GM19438 (cell line): ENCODE results near the gene PPP1R15B.

Experiments used
- ATAC-seq: cut with Tn5 transposase; IDR thresholded peaks from one replicate; pipeline ENCODE4 v1.9.1; 2021; ENCODE audit warnings: low read depth; ENCODE audit not compliant: unreplicated experiment

The PPP1R15B gene

DNA sequence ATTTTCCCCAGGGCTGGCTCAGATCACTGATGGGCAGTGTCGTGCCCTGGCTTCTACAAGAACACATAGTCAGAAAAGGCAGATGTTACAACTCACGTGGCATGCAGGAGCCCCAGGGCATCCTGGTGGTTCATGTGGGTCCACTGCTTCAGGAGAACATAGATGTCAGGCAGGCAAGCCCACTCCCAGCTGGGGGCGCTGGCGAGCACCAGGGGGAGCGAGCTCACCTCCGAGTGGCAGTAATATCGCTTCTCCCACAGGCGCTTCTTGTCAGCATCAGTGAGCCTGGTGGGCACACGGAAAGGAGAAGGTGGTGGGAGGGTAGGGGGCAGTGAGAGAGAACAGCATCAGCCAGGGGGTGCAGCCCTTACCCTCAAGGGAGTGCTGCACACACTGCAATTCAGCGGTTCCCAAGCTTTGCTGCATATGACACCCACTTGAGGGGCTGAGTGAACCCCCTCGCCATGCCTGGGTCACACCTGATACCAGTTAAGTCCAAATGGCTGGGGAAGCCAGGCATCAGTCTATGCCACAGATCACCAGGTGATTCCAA, 34.3 kb upstream of the PPP1R15B start:
- ATAC-seq, result no peak

DNA sequence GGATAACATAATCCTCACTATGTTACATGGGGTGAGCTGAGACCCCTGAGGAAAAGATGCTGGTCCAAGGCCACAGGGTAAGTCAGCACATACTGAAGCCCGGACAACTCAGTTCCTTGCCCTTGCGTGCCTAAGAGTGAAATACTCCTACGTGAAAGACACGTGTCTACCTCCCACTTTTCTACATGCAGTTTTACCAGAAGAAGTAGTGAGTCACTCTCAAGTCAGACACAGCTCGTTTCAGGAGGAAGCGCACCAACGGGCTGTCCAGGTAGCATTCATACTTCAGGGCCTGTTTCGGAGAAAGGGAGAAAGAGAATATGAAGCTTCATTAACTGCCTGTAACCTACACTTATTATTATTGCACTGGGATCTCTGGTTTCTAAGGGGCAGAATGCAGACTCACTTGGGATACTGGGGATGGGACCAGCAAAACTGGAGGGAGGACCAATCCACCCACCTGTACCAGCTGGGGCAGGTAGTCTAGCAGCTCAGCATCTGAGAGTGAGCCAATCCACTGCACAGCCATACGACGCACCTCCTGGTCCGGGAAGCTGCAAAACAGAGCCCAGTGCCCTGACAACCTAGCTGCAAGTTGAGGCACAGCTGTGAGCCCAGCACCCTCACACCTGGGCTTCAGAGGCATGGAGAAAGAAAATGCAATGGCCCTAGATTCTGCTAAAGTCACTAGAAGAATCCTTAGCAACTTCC, 32.4 kb upstream of the PPP1R15B start:
- ATAC-seq, result no peak

DNA sequence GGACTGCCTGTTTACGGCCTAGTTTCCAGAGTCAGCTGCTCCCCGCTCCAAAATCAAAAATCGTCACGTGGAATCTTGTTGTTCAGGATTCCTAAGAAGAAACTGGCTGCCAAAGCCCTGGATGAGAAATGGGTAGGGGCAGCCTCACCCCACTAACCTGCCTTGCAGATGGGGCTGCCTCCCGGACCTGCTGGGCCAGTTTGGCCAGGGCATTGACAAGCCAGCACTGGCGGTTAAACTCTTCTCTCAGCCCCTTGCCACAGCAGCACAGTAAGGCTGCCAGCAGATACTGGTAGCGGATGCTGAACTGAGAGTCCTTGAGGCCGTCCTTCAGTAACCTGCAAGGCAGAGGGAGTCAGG, 31.6 kb upstream of the PPP1R15B start:
- ATAC-seq, result no peak

DNA sequence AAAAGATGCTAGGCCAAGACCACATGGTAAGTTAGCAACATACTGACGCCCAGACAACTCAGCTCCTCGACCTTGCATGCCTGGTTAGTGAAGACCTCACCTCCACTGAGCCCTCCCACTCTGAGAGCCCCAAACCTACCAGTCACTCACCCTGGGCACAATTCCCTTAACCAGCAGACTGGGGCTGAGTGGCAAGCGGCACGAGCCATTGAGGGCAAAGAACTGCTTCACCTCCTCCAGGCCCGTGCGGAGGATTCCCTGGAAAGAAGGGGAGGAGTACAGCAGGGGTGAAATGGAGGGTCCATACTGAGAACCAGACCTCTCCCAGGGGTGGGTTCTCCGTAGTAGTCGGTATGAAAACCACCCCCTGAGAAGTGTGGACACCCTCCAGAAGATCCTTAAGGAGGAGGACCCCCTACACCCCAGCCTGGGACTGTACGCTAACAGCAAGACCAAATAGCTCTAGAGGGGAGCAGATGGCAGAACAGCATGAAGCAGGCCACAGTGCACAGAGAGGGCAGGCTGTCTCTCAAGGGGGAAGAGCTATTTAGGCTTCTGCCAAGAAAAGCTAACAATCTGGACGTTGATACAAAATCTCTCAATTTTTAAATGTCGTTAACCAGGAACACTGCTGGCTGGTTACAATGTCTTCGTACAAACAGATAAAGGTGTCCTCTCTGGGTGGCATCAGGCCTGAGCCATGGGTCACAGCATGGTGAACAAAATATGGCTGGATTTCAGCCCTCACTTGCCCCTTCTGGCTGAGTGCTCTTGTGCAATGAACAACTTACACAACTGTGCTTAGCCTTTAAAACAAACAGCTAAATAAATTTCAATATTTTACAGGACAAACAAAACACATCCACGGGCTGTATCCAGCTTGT, 31.0 kb upstream of the PPP1R15B start:
- ATAC-seq, result no peak

DNA sequence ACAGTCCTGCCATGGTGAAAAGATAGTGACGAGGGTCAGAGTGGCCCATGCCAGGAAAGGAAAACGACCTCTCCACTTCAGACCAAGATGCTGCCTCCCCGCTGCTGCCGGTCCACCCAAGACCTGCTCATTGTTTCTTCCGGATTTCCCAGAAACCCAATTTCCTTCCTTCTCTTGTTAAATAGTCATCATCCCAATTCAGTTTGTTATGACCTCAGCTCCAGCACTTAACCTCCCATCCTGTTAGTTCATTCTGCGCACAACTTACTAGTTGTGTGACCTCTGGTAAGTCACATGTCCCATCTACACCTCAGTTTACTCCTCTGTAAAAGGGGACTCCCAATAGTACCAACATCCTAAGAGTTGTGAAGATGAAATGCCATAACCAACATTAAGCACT, 29.9 kb upstream of the PPP1R15B start:
- no peak for ATAC-seq

DNA sequence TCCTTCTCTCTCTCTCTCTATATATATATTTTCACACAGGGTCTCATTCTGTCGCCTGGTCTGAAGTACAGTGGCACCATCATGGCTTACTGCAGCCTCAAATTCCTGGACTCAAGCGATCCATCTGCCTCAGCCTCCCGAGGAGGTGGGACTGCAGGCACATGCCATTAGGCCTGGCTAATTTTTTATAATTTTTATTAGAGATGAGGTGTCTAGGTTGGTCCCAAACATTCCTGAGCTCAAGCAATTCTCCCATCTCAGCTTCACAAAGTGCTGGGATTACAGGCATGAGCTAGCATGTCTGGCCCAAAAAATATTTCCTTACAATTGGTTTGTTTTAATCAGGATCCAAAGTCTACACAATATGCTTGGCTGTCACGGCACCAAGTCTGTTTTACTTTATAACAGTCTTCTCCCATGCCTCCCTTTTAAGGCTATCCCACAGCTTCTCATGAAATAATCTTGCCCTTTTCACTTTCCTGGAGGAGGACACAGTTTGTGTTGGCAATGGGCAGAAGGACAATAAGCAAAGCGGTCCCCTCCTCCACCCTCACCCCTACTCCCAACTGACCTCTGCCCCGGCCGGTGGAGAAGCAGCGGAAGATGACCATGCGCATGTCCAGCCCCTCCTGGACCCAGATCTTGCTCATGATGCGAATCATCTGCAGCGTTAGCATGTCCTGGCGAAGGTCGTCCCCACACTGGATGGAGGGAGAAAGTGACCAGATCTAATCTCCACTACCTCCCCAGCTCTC, 28.2 kb upstream of the PPP1R15B start:
- ATAC-seq, result no peak

DNA sequence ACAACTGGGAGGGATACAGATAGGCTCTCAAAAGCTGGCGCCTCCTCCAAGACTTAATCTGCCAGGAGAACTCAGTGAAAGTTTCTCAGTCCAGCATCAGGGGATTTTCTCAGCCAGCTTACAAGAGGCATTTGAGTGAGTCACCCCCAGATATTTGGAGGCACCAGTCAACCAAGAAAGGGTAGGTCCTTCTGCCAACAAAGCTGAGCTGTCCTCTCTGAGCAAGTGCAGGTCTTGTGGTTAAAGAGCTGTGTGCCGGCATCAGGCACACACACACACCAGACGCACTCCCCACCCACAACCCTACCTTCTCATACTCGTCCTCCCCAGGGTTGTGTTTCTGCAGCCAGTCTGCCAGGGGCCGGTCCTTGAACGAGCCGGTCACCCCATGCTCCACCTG, 27.0 kb upstream of the PPP1R15B start:
- no peak for ATAC-seq

DNA sequence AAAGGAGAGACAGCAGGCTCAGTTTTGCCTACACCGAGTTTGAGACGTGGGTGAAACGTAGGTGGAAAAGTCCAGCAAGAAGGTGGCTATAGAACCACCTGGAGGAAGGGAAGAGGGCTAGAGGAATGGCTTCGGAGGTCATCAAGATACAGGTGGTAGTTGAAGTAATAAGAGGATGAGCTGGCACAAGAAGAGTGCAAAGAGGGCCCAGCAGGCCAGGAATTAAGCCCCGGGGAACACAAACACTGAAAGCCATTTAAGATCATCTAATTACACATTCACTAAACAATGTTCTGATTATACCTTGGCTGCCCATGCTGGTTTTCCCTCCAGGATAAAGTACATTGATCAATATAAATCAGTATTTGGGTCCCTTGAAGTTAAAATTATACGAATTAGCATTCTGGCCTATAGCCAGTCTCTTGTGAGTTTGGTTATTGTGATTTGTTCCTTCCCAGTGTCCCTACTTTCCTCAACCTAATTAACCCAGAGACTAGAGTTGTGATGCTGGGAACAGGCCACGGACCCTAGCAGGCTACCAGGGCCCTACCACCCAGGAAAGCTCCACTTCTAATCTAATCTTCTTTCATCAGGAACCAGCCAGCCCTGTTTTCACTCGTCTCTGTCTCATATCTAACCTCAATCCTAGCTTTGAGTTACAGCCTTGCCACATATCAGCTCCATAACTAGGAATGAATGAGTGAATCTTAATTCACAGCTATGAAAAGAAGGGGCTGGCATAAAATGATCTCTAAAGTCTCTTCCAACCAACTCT, 26.4 kb upstream of the PPP1R15B start:
- ATAC-seq, result no peak

DNA sequence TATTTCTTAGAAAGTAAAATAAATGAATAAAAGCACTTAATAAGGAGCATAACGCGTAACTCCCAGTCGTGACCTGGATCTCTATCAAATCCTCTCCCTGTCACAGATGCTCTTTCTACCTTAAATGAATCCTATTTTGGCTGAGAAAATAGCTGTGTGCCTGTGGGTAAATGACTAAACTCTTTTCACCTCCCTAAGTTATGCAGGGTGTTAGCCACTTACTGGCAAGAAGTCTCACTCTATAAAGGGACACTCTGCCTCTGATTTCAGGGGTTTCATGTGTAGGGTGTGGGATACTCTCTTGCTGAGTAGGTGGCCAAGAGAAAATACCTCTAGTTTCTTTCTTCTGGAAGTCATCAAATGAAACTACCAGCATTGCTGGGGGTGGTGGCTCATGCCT, 24.3 kb upstream of the PPP1R15B start:
- ATAC-seq, result no peak

DNA sequence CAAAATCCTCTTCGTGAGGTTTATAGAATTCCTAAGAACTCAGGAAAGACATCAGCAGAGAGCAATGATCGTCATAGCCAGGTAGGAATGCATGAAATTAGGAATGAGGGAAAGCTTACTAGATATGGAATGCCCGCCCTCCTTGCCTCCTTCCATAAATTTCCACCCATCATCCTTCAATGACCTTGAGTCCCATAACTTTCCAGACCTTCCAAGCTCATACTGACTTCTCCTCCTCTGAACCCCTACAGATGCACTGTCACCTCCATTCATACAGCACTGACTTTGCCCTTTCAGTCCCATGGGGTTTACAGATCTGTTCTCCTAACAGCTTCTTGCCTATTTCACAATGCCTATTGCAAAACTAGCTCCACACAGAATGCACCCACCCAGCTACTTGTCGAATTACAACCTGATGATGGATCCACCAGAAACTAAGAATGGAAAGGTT, 23.8 kb upstream of the PPP1R15B start:
- no peak for ATAC-seq

DNA sequence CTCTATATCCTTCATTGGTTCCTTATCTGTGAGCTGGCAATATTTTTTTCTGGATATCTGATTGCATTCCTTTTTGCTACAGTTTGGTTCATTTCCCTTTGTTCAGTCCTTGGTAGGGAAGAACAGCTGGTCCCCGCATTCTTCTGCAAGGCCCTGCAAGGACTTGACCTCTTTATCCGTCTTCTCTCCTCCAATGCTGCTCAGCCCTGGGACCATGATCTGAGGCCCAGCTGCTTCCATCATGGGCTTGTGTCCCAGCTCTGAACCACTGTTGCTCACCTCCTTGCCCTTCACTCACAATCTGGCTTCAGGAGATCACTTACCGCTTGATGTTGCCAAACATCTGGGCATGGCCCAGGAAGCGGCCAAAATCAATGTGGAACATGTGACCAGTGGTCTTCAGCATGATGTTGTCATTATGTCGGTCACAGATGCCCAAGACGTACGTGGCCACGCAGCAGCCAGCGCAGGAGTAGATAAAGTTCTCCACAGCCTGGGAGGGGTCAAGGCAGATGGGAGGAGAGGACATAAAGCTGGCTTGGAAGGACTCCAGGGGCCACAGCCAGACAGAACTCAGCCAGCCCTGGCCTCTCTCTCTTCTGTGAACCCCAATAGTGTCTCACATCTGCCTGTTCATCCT, 22.6 kb upstream of the PPP1R15B start:
- ATAC-seq, result no peak

DNA sequence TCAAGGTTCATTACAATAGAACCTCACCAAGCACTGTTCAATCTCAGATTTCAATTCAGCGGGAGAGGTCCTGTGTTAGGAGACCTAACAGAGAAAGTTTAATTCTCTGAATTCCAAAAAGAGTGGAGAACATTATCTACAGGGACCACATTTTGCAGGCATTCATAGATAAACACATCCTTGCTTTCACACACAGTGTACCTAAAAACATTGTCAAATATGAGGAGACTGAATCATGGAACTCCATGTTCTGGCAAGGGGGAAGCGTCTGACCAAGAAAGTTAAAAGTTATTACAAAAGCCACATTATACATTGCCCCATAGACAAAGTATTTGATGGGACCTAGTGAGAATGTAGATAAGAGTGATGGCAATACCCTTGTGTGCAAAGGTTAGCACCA, 21.1 kb upstream of the PPP1R15B start:
- ATAC-seq, result no peak

DNA sequence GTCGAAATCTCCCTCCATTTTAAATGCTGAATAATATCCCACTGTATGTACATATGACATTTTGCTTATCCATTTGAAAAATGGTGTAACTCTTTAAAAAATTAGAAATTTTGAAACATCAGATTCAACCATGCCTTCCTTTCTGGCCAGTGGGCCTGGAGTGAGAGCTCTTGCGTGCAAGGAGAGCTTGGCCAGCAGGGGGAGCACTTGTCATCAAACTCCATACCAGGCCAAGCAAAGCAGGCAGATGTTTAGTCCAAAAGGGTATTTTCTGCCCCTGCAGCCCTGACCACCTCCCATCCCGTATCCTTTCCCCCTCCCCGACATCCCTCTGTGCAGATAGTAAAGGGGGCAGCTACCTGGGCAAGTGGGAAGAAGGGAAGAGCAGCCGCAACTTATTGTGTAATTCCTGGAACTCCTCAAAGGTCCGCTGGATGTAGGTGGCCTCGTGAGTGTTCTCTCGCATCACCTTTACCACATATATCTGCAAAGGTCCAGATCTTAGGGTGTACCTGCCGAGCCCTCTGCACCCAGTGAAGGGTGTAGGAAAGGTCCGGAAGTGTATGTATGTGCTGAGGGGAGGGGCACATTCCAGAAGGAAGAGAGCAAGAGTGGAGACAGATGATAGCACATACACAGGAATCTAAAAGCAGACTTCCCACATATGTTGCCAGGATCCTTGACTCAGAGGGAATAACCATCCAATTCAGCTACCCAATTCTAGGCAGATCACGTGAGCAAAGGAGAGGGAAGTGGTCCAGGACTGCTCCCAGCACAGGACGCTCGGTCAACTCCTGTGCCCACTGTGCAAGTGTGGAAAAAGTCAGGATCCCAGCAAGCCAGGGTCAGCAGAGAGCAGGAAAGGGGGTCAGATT, 19.9 kb upstream of the PPP1R15B start:
- ATAC-seq, result no peak

DNA sequence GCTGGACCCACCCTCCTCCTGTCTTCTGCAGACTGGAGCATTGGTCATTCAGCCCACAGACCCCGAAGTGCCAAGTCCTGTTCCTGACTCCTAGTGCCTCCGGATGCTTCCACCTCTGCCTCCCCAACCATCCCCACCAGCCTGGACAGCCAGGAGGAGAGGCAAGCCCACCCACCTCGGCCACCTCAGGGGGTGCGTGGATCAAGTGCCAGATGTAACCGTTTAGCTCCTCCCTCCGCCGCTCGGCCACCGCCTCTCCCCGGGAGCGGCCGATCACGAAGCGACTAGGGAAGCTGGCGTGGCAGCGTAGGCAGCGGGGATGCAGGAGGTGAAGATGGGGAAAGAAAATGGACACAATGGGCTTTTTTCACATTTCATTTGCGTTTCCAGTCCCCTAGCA, 18.1 kb upstream of the PPP1R15B start:
- no peak for ATAC-seq

DNA sequence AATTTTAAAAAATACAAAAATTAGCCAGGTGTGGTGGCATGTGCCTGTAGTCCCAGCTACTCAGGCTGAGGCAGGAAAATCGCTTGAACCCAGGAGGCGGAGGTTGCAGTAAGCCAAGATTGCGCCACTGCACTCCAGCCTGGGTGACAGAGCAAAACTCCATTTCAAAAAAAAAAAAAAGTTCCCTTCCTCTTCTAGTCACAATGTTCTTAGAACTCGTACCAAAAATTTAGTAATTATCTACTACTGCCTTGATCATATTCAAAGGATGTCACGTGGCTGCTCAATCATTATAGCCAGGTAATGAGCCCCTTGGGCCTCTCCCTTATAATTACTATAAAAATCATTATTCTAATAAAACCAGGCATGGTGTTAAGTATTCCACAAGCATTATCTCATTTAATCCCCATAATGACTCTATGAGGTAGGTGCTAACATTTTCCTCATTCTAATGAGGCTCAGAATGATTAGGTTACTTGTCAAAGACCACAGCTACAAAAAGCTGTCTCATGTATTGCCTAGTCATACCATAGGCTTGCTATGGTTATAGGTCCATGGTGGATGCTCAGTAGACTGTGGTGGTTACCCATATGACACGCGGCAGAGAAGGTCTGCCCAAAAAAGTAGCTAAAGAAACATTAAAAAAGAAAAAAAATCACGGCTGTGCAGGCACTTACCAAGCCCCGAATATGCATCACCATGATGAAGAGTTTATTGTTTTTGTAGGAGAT, 15.5 kb upstream of the PPP1R15B start:
- ATAC-seq, result no peak

DNA sequence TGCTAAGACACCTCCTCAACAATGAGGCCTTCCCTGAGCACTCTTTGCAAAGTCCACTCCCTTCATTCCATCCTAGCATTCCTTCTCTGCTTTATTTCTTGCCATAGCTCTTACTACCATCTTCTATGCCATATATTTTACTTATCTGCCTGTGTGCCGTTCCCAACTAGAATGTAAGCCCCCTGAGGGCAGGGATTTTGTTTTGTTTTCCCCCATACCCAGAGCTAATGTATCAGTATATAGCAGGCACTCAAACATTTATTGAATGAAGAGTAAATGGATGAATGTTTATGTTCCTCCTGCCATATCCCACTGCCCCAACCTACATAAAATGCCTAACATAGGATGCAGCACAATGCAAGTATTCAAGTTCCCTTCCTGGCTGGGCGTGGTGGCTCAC, 14.9 kb upstream of the PPP1R15B start:
- no peak for ATAC-seq

DNA sequence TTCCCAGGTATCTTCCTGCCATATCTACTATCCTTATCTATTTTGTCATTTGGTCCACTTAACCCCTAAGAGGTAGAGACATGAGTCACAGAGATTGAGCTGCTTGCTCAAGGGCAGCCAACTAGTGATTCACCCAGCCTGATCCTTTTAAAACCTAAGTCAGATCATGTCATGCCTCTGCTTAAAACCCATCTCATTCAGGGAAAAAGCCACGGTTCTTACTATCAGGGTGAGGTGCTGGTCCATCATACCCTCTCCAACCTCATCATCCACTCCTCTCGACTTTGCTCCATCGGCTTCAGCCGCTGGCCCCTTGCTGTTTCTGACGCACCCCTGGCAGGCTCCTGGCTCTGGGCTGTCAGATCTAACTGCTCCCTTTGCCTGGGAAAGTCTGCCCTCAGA, 14.4 kb upstream of the PPP1R15B start:
- ATAC-seq, result no peak

DNA sequence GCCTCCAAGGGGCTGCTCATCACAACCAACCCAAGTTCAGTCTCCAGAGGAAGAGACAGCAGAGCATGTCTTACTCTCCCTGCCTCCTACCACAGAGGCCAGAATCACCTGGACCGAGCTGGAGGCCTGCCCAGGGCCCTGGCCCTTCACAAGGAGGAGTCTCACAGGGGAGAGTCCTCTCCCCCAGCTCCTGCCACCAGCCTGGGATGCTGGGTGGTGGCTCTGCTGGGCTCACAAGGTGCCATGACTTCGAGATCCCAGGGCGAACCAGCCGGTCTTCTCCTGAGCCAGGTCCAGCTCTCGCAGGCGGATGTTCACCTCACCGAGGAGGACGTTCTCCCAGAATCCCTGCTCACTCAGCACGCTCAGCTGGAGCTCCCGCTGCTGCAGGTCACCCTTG, 13.0 kb upstream of the PPP1R15B start:
- no peak for ATAC-seq
